Adrenal gland (tissue), 12 donors: ENCODE data around the gene FBXL7. TPM values are rescaled to one million over a fixed set of nuclear protein-coding genes. Genes with fewer than 3 reads are reported as not detected.

ENCODE experiments used
- DNase-seq, 7 donors: peaks; one replicate each; pipeline ENCODE4 v3.0.0-alpha.2; 2019 to 2020
- H3K27ac ChIP-seq, 5 donors: fragments of 200-600 bp; sonication (generic) in 4 of 5; 1 replicate in 3 of 5; 2 replicates in 2 of 5; pipeline versions ENCODE4 v1.5.1 to v1.8.0; 2016 to 2020; ENCODE audit warnings: mild to moderate bottlenecking in 1 of 5
- H3K27me3 ChIP-seq: fragments of 200-600 bp; 2 replicates; pipeline ENCODE4 v1.8.0; 2021
- H3K36me3 ChIP-seq, 2 donors: fragments of 200-600 bp; replicated peaks in 1 of 2; 1 replicate in 1 of 2; 2 replicates in 1 of 2; pipeline versions ENCODE4 v1.5.1 to v1.8.0; 2018 to 2022
- H3K4me1 ChIP-seq, 2 donors: fragments of 200-600 bp; replicated peaks in 1 of 2; 1 replicate in 1 of 2; 2 replicates in 1 of 2; pipeline versions ENCODE4 v1.5.1 to v1.8.0; 2018 to 2021
- H3K4me3 ChIP-seq, 4 donors: fragments of 200-600 bp; sonication (generic) in 3 of 4; one replicate each; pipeline ENCODE4 v1.5.1; 2016 to 2018
- H3K9me3 ChIP-seq, 3 donors: fragments of 200-600 bp; sonication (generic) in 1 of 3; replicated peaks in 1 of 3; 1 replicate in 2 of 3; 2 replicates in 1 of 3; pipeline versions ENCODE4 v1.5.1 to v1.8.0; 2016 to 2021
- CTCF ChIP-seq, 6 experiments: fragments of 450-650 bp in 4 of 6; fragments of 200-600 bp in 2 of 6; sonication (generic) in 1 of 6; IDR thresholded peaks; 1 replicate in 5 of 6; 2 replicates in 1 of 6; pipeline versions ENCODE4 v1.5.1 to v1.8.0; 2016 to 2021; ENCODE audit warnings: antibody characterized with exemption in 6 of 6, mild to moderate bottlenecking in 2 of 6, moderate library complexity in 1 of 6
- POLR2A ChIP-seq, 2 donors: fragments of 450-650 bp; IDR thresholded peaks; one replicate each; pipeline ENCODE4 v1.6.1; 2017; ENCODE audit warnings: antibody characterized with exemption in 2 of 2, mild to moderate bottlenecking in 2 of 2, moderate library complexity in 1 of 2
- WGBS, 4 donors: extraction: QIAGEN DNeasy Blood & Tissue Kit in 2 of 4; methylation state at CpG; one replicate each; pipeline versions ENCODE4 v1.1.5 to v1.1.7; 2013 to 2017; 5-methylcytosine and 5-hydroxymethylcytosine counted together
- intact Hi-C, 2 donors: fragments of 100-400 bp; cut with DNase I; formaldehyde crosslinking; loops; one replicate each; pipeline versions ENCODE4 v1.14.1 to v1.15.0; 2022 to 2023
- polyA plus RNA-seq, 3 donors: library from polyadenylated mRNA; stranded (reverse); fragments of 200-250 nt in 2 of 3; fragments of 350-450 nt in 1 of 3; fragmentation: Illumina TruSeq in 1 of 3; extraction: RNeasy Lipid Tissue Mini Kit (QIAGEN cat#74804) in 1 of 3; gene quantifications; one replicate each; pipeline ENCODE4 v1.2.3, GENCODE V29; 2013 to 2014
- total RNA-seq, 9 donors: library from RNA; depleted of rRNA in 4 of 9; stranded (reverse); fragments of >200 nt in 4 of 9; fragments of 120-200 nt in 1 of 9; fragmentation: NEBNext Ultra II Directional in 1 of 9; extraction: Animal tissue kit (Norgen Biotek cat#: 25700) in 1 of 9; gene quantifications; one replicate each; pipeline versions ENCODE4 v1.1.0 to v1.2.4, GENCODE V29; 2013 to 2023
- donor health status: healthy with polysubstance abuse.
- donor health status: Bipolar disorder and iron deficiency.
- donor health status: DM: yes; HTN: yes; CAD: no.
- donor health status: DM: no; HTN: no; CAD: no.
- donor health status: DM: no; HTN: no; CAD: no.
- donor health status: DM: yes; HTN: yes; CAD: no.

FBXL7 gene
- total and polyA plus RNA-seq, 12 donors = 22.6 to 59.1 (median 34.0) TPM

GRCh38 chr5:15757619-15758018, 257.6 kb downstream of the FBXL7 start:
- 58 to 78% (median 71%) methylated on average over 8 of the region's 8 CpGs for WGBS, 4 donors
- Histone ChIP-seq H3K4me1 (peaks cover 0 to 10% of the 10 kb centered on the region in 2 donors), H3K36me3 (no peaks in the 10 kb centered on the region), H3K27me3 (no peaks in the 10 kb centered on the region), H3K4me3 (no peak overlapping the region), H3K9me3 (peaks cover 0 to 3% (median 0%) of the 10 kb centered on the region in 3 donors), H3K27ac (no peak overlapping the region)
- DNase-seq = no peak
- intact Hi-C loops = no loop called here
- TF ChIP-seq CTCF (IDR thresholded peaks at IDR 0.05) (no peak), POLR2A (IDR thresholded peaks at IDR 0.05) (no peak)

- DNase-seq = no peak
- intact Hi-C loops = no loop called here
- no peak for TF ChIP-seq POLR2A (IDR thresholded peaks at IDR 0.05)
- no peak for TF ChIP-seq CTCF (IDR thresholded peaks at IDR 0.05)
- Histone ChIP-seq H3K4me3 (no peak overlapping the region), H3K27me3 (no peaks in the 10 kb centered on the region), H3K4me1 (no peaks in the 10 kb centered on the region), H3K27ac (no peak overlapping the region), H3K9me3 (no peaks in the 10 kb centered on the region), H3K36me3 (no peaks in the 10 kb centered on the region)
- 81 to 88% (median 85%) methylated on average over 3 of the region's 3 CpGs for WGBS, 4 donors
Observed at GRCh38 chr5:15762668-15763067, 262.7 kb downstream of the FBXL7 start.

- H3K4me1 ChIP-seq = no peaks in the 10 kb centered on the region
- no peaks in the 10 kb centered on the region for H3K36me3 ChIP-seq
- H3K27me3 ChIP-seq = no peaks in the 10 kb centered on the region
- intact Hi-C loops = no loop called here
- no peak for TF ChIP-seq CTCF (IDR thresholded peaks at IDR 0.05)
- TF ChIP-seq POLR2A (IDR thresholded peaks at IDR 0.05) = no peak
- no peak overlapping the region for H3K4me3 ChIP-seq
- H3K9me3 ChIP-seq = no peaks in the 10 kb centered on the region
- H3K27ac ChIP-seq = no peak overlapping the region
- no peak for DNase-seq
Observed at GRCh38 chr5:15763754-15764153, 263.8 kb downstream of the FBXL7 start.

- no peaks in the 10 kb centered on the region for H3K9me3 ChIP-seq
- intact Hi-C loops = no loop called here
- no peaks in the 10 kb centered on the region for H3K36me3 ChIP-seq
- no peaks in the 10 kb centered on the region for H3K27me3 ChIP-seq
- 93 to 97% (median 96%) methylated on average over 3 of the region's 3 CpGs for WGBS, 4 donors
- H3K4me3 ChIP-seq = no peak overlapping the region
- no peak for DNase-seq
- H3K27ac ChIP-seq = no peak overlapping the region
- H3K4me1 ChIP-seq = no peaks in the 10 kb centered on the region
- no peak for TF ChIP-seq POLR2A (IDR thresholded peaks at IDR 0.05)
- TF ChIP-seq CTCF (IDR thresholded peaks at IDR 0.05) = no peak
Observed at GRCh38 chr5:15768936-15769335, 269.0 kb downstream of the FBXL7 start.
